ENCODE data around the gene GLCE. TPM values are rescaled to one million over a fixed set of nuclear protein-coding genes. Genes with fewer than 3 reads are reported as not detected.
"Not testable (repeated sequence)": the region's sequence is repeated elsewhere in the genome, so short reads cannot be mapped to it uniquely, and the experiment has no call there.

The GLCE gene
- total RNA-seq, 1 donor, result 3.7 TPM

DNA sequence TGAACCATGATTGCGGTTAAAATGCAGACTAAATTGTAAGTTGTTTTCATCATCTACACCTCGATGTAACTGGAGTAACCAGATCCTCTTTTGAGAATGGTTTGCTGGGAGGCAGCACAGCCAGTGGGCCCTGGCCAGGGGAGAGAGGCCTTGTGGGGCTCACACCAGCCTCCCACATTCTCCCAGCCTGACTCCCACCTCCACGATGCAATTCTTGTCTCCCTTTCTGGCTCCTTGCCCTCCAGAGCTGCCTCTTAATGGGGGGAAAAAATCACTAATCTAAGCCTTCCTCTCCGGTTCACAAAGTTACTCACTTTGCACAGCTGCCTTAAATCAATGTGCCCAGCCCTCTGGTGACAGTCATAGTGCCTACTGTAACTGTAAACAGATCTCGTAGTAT is 120.3 kb downstream of the GLCE start:
- H3K4me1 ChIP-seq (ENCODE audit: insufficient read depth, low read length), result no peaks in the 10 kb centered on the region
- H3K9me3 ChIP-seq (ENCODE audit: low read depth, low read length), result no peaks in the 10 kb centered on the region
- H3K27me3 ChIP-seq (ENCODE audit: insufficient read depth, low read length), result no peaks in the 10 kb centered on the region
- H3K4me3 ChIP-seq (ENCODE audit: low read length), result no peak overlapping the region

DNA sequence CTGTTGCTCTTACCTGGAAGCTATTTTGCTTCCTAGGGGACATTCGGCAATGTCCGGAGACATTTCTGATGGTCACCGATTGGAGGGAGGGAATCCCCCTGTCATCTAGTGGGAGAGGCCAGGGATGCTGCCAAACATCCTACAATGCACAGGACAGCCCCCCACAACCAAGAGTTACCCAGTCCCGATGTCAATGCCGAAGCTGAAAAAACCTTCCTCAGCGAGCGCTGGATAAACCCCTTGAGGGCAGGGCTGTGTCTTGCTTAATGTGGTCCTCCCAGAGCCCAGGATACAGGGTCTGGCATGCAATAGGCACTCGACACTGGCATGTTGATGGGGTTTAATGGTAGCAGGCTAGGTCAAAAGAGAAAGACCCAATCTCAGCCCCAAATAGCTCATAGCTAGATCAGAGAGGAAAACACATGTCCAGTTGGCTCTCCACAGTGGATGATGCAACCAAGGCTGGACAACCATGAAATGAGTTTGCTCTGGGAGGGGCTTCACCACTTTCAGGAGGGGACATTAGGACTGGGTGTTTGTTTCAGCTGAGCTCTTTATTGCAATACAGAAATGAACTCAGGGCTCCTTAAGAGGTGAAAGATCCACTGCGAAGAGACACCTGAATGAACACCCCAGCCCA is 121.8 kb downstream of the GLCE start:
- H3K4me3 ChIP-seq (ENCODE audit: low read length), result no peak overlapping the region
- H3K27me3 ChIP-seq (ENCODE audit: insufficient read depth, low read length), result no peaks in the 10 kb centered on the region
- no peaks in the 10 kb centered on the region for H3K9me3 ChIP-seq (ENCODE audit: low read depth, low read length)
- no peaks in the 10 kb centered on the region for H3K4me1 ChIP-seq (ENCODE audit: insufficient read depth, low read length)

DNA sequence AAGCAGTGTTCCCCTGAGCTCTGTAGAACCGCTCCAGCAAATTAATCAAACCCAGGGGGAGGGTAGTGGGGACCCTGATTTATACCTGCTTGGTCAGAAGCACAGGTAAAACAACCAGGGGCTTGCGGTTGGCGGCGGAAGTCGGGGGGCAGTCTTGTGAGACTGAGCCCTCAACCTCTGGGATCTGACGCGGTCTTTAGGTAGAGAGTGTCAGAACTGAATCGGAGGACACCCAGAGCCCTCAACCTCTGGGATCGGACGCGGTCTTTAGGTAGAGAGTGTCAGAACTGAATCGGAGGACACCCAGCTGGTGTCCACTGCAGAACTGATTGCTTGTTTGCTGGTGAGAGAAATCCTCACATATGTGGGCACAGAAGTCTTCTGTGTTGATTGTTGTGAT is 125.4 kb downstream of the GLCE start:
- Histone ChIP-seq H3K4me3 (ENCODE audit: low read length) (no peak overlapping the region), H3K4me1 (ENCODE audit: insufficient read depth, low read length) (no peaks in the 10 kb centered on the region), H3K27me3 (ENCODE audit: insufficient read depth, low read length) (no peaks in the 10 kb centered on the region), H3K9me3 (ENCODE audit: low read depth, low read length) (no peaks in the 10 kb centered on the region)

DNA sequence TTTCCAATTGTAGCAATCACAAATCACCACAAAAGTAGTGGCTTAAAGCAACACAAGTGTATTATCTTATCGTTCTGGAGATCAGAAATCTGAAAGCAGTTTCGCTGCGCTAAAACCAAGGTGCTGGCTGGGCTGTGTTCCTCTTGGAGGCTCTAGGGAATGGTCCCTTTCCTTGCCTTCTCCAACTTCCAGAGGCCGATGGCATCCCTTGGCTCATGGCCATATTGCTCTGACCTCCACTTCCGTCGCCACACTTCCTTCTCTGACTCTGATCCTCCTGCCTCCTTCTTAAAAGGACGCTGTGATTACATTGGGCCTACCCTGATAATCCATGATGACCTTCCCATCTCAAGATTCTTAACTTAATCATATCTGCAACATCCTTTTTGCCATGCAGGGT is 127.6 kb downstream of the GLCE start:
- Histone ChIP-seq H3K4me1 (ENCODE audit: insufficient read depth, low read length) (no peaks in the 10 kb centered on the region), H3K9me3 (ENCODE audit: low read depth, low read length) (no peaks in the 10 kb centered on the region), H3K4me3 (ENCODE audit: low read length) (no peak overlapping the region), H3K27me3 (ENCODE audit: insufficient read depth, low read length) (no peaks in the 10 kb centered on the region)

DNA sequence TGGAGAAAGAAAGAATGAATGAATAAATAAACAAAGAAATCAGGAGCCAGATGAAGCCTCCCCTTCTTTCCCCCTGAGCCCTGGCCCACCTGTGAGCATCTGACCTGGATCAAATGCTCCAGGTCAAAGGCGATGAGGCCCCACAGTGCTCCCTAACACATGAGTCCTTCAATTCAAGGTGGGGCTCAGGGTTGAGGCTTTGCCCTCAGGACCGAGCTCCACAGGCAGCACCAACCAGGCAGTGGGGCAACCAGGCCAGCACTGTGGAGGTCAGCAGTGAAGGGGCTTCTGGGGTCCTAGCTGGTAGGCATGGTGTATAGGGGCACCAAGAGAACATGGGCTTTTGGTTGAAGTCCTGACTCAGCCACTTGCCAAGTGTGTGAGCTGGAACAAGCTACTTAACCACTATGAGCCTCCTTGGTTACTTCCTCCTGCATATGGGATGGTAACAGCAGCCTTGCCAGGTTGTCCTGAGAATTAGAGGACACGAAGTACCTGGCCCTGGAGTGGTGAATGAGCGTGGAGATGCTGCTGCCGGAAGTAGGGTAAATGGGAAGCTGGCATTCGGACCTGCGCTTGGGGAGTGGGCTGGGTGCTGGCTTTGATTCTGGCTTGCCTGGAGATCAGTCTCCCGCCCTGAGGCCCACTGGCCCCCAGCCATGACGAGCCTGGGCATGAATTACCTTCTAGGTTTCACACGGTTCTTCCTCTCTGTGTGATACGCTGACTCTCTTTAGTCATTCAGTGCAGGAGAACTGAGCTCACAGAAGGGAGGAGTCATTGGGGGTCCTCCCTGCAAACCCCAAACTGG is 128.3 kb downstream of the GLCE start:
- Histone ChIP-seq H3K27me3 (ENCODE audit: insufficient read depth, low read length) (no peaks in the 10 kb centered on the region), H3K4me3 (ENCODE audit: low read length) (no peak overlapping the region), H3K9me3 (ENCODE audit: low read depth, low read length) (no peaks in the 10 kb centered on the region), H3K4me1 (ENCODE audit: insufficient read depth, low read length) (no peaks in the 10 kb centered on the region)

DNA sequence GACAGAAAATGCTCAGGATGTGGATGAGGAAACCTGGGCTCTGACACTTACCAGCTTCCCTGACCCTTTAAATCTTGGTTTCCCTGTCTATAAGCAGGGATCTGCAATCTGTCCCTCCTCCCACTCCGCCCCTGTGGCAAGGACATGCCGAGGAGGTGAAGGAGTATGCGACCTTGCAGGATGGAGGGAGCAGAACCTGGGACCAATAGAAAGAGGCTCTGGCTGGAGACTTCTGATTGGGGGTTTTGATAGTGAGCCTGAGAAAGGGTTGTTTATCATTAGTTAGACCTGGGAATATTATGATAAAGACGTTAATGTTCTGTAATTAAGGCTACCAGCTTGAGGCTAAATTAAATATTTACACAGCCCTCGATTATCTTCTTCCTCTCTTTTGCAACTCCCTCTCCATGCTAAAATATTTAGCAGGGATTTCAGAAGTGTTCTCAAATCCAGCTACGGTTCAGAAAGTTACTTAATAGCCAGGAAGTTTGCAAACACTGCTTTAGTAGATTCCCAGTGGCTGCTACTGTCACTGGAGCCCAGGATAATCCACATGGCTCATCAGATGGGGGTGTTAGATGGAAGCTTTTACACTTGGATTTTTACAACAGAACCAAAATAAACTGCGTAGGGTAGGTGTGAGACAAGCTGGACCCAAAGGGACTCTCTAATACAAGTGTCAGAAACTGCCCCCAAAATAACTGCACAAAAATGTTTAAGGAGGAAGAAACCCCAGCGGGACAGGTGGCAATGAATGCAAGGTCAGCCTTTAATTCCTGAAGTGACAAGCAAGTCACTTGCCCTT is 129.1 kb downstream of the GLCE start:
- Histone ChIP-seq H3K9me3 (ENCODE audit: low read depth, low read length) (no peaks in the 10 kb centered on the region), H3K27me3 (ENCODE audit: insufficient read depth, low read length) (no peaks in the 10 kb centered on the region), H3K4me1 (ENCODE audit: insufficient read depth, low read length) (no peaks in the 10 kb centered on the region), H3K4me3 (ENCODE audit: low read length) (no peak overlapping the region)

DNA sequence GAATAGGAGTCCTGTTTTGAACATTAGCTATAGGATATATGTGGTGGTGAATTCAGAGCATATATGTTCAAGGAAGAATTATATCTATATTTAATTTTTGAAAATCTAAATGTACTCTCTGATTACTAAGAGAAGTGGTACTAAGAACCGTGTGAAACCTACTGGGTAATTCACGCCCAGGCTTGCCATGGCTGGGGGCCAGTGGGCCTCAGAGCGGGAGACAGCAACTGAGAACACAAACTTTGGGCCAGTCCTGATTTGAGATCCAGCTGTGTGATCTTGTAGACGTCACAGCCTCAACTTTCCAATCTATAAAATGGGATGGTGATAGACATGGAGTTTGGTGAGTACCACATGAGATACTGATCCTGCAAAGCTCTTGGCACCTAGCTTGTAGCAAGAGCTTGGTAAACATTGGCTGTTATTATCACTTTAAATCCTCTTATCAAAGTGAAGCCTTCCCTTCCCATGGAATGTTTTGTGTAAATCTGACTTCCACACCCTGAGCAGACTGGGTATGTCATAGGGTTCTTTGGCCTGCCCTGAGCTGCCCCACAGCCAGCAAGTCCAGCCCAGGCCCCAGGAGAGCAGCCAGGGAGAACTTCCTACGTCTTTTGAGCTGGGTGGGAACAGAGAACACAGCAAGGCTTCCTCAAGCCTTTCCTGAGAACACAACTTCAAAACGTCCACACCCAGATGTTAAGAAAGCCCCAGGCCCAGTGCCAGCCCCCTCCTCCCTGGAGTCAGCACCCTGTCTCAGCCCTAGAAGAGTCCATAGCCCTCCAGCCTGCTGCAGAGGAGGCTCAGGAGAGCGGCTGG is 130.1 kb downstream of the GLCE start:
- Histone ChIP-seq H3K4me3 (ENCODE audit: low read length) (no peak overlapping the region), H3K9me3 (ENCODE audit: low read depth, low read length) (no peaks in the 10 kb centered on the region), H3K27me3 (ENCODE audit: insufficient read depth, low read length) (no peaks in the 10 kb centered on the region), H3K4me1 (ENCODE audit: insufficient read depth, low read length) (no peaks in the 10 kb centered on the region)

DNA sequence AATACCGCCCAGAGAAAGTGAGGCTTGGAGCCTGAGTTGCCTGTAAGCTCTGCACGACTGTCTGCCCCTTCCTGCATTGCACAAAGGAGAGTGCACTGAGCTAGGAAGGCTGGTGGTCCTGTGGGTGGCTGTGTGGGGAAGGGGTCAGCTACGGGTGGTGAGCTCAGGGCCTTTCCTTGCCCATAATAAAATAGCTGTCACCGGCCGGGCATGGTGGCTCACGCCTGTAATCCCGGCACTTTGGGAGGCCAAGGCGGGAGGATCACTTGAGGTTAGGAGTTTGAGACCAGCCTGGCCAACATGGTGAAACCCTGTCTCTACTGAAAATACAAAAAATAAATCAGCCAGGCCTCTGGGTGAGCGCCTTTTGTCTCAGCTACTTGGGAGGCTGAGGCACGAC is 131.2 kb downstream of the GLCE start:
- not testable (repeated sequence) for H3K4me1 ChIP-seq (ENCODE audit: insufficient read depth, low read length); H3K9me3 ChIP-seq (ENCODE audit: low read depth, low read length); H3K27me3 ChIP-seq (ENCODE audit: insufficient read depth, low read length); H3K4me3 ChIP-seq (ENCODE audit: low read length)

DNA sequence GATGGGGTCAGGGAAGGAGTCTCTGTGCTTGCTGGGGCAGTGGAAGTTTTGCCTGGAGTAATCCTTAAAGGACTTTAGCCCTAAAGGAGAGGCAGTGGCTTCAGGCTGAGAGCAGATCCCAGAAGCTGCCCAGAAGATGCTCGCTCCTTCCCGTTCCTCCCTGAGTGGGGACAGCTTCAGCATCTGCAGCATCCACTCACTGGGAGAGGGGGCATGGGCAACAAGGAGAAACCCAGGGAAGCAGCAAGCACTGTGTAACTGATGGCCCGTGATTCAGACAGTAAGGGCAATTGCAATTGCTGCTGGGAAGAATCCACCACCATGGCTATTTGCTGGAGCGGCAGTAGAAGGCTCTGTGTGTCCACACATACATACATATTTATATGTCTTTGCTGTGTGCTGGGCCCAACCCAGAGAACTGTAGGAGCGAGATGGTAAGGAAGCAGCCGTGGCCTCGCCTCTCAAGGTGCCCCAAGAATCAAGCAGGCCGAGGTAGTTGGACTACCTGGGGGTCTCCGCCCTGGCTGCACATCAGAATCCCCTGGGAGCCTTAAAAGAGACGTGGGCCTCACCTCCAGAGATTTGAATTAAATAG is 132.5 kb downstream of the GLCE start:
- H3K4me1 ChIP-seq (ENCODE audit: insufficient read depth, low read length), result no peaks in the 10 kb centered on the region
- no peak overlapping the region for H3K4me3 ChIP-seq (ENCODE audit: low read length)
- H3K9me3 ChIP-seq (ENCODE audit: low read depth, low read length), result no peaks in the 10 kb centered on the region
- H3K27me3 ChIP-seq (ENCODE audit: insufficient read depth, low read length), result peaks cover 5% of the 10 kb centered on the region

DNA sequence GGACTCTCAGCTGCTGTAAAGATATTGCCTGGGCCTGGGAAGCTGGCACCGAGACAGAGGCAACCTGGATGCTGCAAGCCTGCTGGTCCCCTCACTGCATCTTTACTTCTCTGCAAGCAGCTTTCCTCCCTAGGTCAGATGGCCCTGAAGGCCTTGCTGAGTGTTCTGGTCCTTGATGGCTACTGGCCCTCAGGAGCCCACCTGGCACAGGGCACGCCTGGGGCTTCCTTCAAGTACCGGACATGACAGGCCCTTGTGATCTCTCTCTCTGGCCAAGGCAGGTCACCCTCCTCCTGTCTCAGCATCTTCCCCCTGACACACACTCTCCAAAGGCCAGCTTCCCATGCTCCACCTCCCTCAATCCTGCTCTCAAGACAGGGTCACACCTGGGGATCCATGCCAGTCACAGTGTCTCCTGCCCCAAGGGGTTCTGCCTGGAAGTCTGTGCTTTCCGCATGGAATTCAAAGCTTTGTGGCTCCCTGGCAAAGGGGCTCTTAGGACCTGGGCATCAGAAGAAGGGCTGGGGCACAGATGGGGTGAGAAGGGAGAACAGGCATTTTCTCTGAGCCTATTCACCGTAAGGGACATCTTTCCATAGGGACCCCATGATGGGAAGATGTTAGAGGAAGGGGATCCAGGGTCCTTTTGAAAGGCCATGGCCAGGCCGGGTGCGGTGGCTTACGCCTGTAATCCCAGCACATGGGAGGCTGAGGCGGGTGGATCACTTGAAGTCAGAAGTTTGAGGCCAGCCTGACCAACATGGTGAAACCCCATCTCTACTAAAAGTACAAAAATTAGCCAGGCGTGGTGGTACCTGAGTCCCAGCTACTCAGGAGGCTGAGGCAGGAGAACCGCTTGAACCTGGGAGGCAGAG is 133.5 kb downstream of the GLCE start:
- H3K4me3 ChIP-seq (ENCODE audit: low read length), result no peak overlapping the region
- no peaks in the 10 kb centered on the region for H3K4me1 ChIP-seq (ENCODE audit: insufficient read depth, low read length)
- peaks cover 12% of the 10 kb centered on the region for H3K27me3 ChIP-seq (ENCODE audit: insufficient read depth, low read length)
- H3K9me3 ChIP-seq (ENCODE audit: low read depth, low read length), result no peaks in the 10 kb centered on the region

DNA sequence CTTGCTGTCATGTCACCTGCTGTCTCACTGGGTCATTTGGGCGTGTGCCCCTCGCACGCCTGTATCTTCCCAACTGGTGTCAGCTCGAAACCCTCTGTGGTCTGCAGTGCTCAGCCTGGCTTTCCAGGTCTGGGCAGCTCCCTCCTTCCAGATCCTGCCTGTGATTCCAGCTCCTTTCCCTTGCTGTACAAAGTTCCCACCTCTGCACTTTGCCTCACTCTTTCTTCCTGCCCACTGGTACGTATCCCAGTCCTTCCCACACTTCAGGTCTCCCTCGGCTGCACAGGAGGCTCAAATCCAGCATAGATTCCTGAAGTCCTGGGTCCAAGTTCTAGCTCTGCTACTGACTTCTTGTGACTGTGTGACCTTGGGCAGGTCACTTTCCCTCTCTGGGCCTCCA is 136.2 kb downstream of the GLCE start:
- Histone ChIP-seq H3K4me1 (ENCODE audit: insufficient read depth, low read length) (peaks cover 5% of the 10 kb centered on the region), H3K27me3 (ENCODE audit: insufficient read depth, low read length) (peaks cover 28% of the 10 kb centered on the region), H3K9me3 (ENCODE audit: low read depth, low read length) (no peaks in the 10 kb centered on the region), H3K4me3 (ENCODE audit: low read length) (no peak overlapping the region)

DNA sequence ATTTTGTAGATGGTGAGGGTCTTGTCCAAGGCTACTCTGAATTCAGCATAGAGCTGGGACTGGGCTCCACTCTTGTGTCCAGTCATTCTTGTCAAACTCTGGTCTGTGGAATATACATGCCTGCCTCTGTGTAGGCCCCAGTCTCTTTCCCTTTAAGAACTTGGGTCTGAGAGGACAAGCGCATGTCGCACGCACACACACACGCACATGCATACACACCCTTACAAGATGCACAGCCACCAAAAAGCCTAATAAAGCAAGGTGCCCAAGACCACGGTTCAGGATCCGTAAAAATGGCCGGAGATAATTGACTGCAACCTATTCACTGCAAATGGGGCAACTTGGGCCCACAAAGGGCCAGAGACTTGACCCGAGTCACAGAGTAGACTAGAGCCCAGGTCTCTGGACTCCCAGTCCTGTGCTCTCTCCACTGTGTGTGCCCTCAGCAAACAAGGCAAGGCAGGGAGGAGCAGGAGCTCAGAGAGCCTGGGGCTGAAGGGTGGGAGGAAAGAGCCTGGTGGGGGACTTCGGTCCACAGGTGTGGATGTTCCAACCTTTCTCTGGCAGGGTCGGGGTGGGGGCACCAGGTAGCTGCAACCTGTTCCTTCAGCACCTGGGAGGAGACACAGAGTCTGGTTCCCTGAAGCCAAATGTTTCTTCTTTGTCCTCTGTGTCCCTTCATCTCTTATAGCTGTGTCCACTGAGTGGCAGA is 137.4 kb downstream of the GLCE start:
- no peak overlapping the region for H3K4me3 ChIP-seq (ENCODE audit: low read length)
- H3K9me3 ChIP-seq (ENCODE audit: low read depth, low read length), result no peaks in the 10 kb centered on the region
- H3K4me1 ChIP-seq (ENCODE audit: insufficient read depth, low read length), result peaks cover 5% of the 10 kb centered on the region
- H3K27me3 ChIP-seq (ENCODE audit: insufficient read depth, low read length), result peaks cover 28% of the 10 kb centered on the region

DNA sequence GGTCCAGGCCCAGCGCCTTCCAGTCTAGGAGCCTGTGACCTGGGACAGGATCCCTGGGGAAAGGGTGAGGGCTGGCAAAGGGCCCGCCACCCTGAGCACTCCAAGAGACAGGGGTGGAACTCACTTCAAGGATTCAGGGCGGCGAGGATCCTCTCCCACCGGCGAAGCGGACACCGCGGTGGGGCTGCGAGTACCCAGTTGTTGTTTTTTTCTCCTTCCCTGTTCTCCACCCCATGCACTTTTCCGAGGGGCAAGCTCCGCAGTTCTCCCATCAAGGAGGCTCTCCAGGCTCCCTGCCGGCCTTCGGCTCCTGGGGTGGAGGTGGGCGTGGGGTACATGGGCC is 137.9 kb downstream of the GLCE start:
- no peaks in the 10 kb centered on the region for H3K9me3 ChIP-seq (ENCODE audit: low read depth, low read length)
- H3K4me1 ChIP-seq (ENCODE audit: insufficient read depth, low read length), result peaks cover 5% of the 10 kb centered on the region
- no peak overlapping the region for H3K4me3 ChIP-seq (ENCODE audit: low read length)
- H3K27me3 ChIP-seq (ENCODE audit: insufficient read depth, low read length), result peaks cover 28% of the 10 kb centered on the region
